Ishikawa (cell line): Measurements from ENCODE around the gene ARHGEF17.

Source experiments
- CEBPB ChIP-seq: IDR thresholded peaks from 2 replicates; pipeline ENCODE4 v1.6.1; 2012
- CREB1 ChIP-seq: IDR thresholded peaks from 2 replicates; pipeline ENCODE4 v1.6.1; 2012; ENCODE audit warnings: low read depth
- EP300 ChIP-seq: IDR thresholded peaks from 2 replicates; pipeline ENCODE4 v1.6.1; 2012; ENCODE audit warnings: borderline replicate concordance
- MAX ChIP-seq: IDR thresholded peaks from 2 replicates; pipeline ENCODE4 v1.6.1; 2012
- NFIC ChIP-seq: IDR thresholded peaks from 2 replicates; pipeline ENCODE4 v1.6.1; 2012
- RAD21 ChIP-seq: IDR thresholded peaks from 2 replicates; pipeline ENCODE4 v1.6.1; 2012; ENCODE audit warnings: low read depth
- REST ChIP-seq: IDR thresholded peaks from 2 replicates; pipeline ENCODE4 v1.6.1; 2012; ENCODE audit warnings: low read depth, mild to moderate bottlenecking
- TAF1 ChIP-seq: IDR thresholded peaks from 2 replicates; pipeline ENCODE4 v1.6.1; 2012; ENCODE audit warnings: low read depth, mild to moderate bottlenecking
- TEAD4 ChIP-seq: IDR thresholded peaks from 2 replicates; pipeline ENCODE4 v1.6.1; 2012
- YY1 ChIP-seq: IDR thresholded peaks from 2 replicates; pipeline ENCODE4 v1.6.1; 2012; ENCODE audit warnings: low read depth

GRCh38 chr11:73324116-73324515 is 16.0 kb downstream of the ARHGEF17 start:
- TF ChIP-seq CREB1 (no peak), RAD21 (no peak), MAX (no peak), CEBPB (no peak), TAF1 (no peak), TEAD4 (no peak), EP300 (no peak), YY1 (no peak), NFIC (no peak), REST (no peak)
